Measurements from ENCODE around the gene IGLL1.
"Not testable (repeated sequence)": the region's sequence is repeated elsewhere in the genome, so short reads cannot be mapped to it uniquely, and the experiment has no call there.

IGLL1 gene

GRCh38 chr22:23564276-23564675, 15.8 kb downstream of the IGLL1 start:
- no peaks in the 10 kb centered on the region for H3K36me3 ChIP-seq (ENCODE audit: low read length)
- H3K9ac ChIP-seq (ENCODE audit: low read length), result no peak overlapping the region
- H3K4me2 ChIP-seq (ENCODE audit: low read depth, low read length, poor library complexity, severe bottlenecking), result no peak overlapping the region
- no peaks in the 10 kb centered on the region for H3K79me2 ChIP-seq (ENCODE audit: insufficient read depth, low read length)
- H3F3A ChIP-seq (ENCODE audit: insufficient read depth), result no peaks in the 10 kb centered on the region
- no peaks in the 10 kb centered on the region for H4K20me1 ChIP-seq (ENCODE audit: low read depth, low read length)
- no peaks in the 10 kb centered on the region for H3K9me3 ChIP-seq (ENCODE audit: insufficient read depth, low read length)
- no peaks in the 10 kb centered on the region for H3K27me3 ChIP-seq (ENCODE audit: low read length)
- H2AFZ ChIP-seq (ENCODE audit: low read depth, low read length, severe bottlenecking), result no peak overlapping the region
- no peak overlapping the region for H3K27ac ChIP-seq (ENCODE audit: low read depth, low read length)
- TF ChIP-seq CTCF (IDR thresholded peaks at IDR 0.05; ENCODE audit: insufficient read depth, low read length, poor library complexity, severe bottlenecking) (no peak), EZH2phosphoT487 (conservative IDR thresholded peaks at IDR 0.05; ENCODE audit: low read length) (no peak)
- H3K4me3 ChIP-seq (ENCODE audit: insufficient read depth, low read length, poor library complexity, severe bottlenecking), result no peak overlapping the region
- H3K9me2 ChIP-seq (replicated peaks; ENCODE audit: insufficient read depth, low read length), result no peaks in the 10 kb centered on the region

GRCh38 chr22:23563111-23563510, 17.0 kb downstream of the IGLL1 start:
- TF ChIP-seq EZH2phosphoT487 (conservative IDR thresholded peaks at IDR 0.05; ENCODE audit: low read length) (no peak), CTCF (IDR thresholded peaks at IDR 0.05; ENCODE audit: insufficient read depth, low read length, poor library complexity, severe bottlenecking) (no peak)
- Histone ChIP-seq H3K27ac (ENCODE audit: low read depth, low read length) (no peak overlapping the region), H3K4me3 (ENCODE audit: insufficient read depth, low read length, poor library complexity, severe bottlenecking) (no peak overlapping the region), H3K79me2 (ENCODE audit: insufficient read depth, low read length) (no peaks in the 10 kb centered on the region), H3K9ac (ENCODE audit: low read length) (no peak overlapping the region), H3K9me3 (ENCODE audit: insufficient read depth, low read length) (no peaks in the 10 kb centered on the region), H3K4me2 (ENCODE audit: low read depth, low read length, poor library complexity, severe bottlenecking) (no peak overlapping the region), H2AFZ (ENCODE audit: low read depth, low read length, severe bottlenecking) (no peak overlapping the region), H4K20me1 (ENCODE audit: low read depth, low read length) (no peaks in the 10 kb centered on the region), H3K9me2 (replicated peaks; ENCODE audit: insufficient read depth, low read length) (no peaks in the 10 kb centered on the region), H3K36me3 (ENCODE audit: low read length) (no peaks in the 10 kb centered on the region), H3K27me3 (ENCODE audit: low read length) (no peaks in the 10 kb centered on the region), H3F3A (ENCODE audit: insufficient read depth) (no peaks in the 10 kb centered on the region)

- H2AFZ ChIP-seq (ENCODE audit: low read depth, low read length, severe bottlenecking), result no peak overlapping the region
- no peak overlapping the region for H3K4me2 ChIP-seq (ENCODE audit: low read depth, low read length, poor library complexity, severe bottlenecking)
- no peaks in the 10 kb centered on the region for H3K36me3 ChIP-seq (ENCODE audit: low read length)
These were observed 17.9 kb downstream of the IGLL1 start for GRCh38 chr22:23562186-23562585.

GRCh38 chr22:23561025-23561510, 19.0 kb downstream of the IGLL1 start:
- not testable (repeated sequence) for H3K4me3 ChIP-seq (ENCODE audit: insufficient read depth, low read length, poor library complexity, severe bottlenecking); H2AFZ ChIP-seq (ENCODE audit: low read depth, low read length, severe bottlenecking); H3K9me2 ChIP-seq (replicated peaks; ENCODE audit: insufficient read depth, low read length); H3K27ac ChIP-seq (ENCODE audit: low read depth, low read length); H3K27me3 ChIP-seq (ENCODE audit: low read length); H3K9ac ChIP-seq (ENCODE audit: low read length); H3K79me2 ChIP-seq (ENCODE audit: insufficient read depth, low read length); H3F3A ChIP-seq (ENCODE audit: insufficient read depth); H4K20me1 ChIP-seq (ENCODE audit: low read depth, low read length); H3K36me3 ChIP-seq (ENCODE audit: low read length); H3K4me2 ChIP-seq (ENCODE audit: low read depth, low read length, poor library complexity, severe bottlenecking); H3K9me3 ChIP-seq (ENCODE audit: insufficient read depth, low read length)

More at GRCh38 chr22:23562186-23562585, 17.9 kb downstream of the IGLL1 start:
- no peaks in the 10 kb centered on the region for H3K27me3 ChIP-seq (ENCODE audit: low read length)
- no peaks in the 10 kb centered on the region for H3K79me2 ChIP-seq (ENCODE audit: insufficient read depth, low read length)
- no peak overlapping the region for H3K9ac ChIP-seq (ENCODE audit: low read length)
- no peak overlapping the region for H3K4me3 ChIP-seq (ENCODE audit: insufficient read depth, low read length, poor library complexity, severe bottlenecking)
- no peaks in the 10 kb centered on the region for H3F3A ChIP-seq (ENCODE audit: insufficient read depth)
- H4K20me1 ChIP-seq (ENCODE audit: low read depth, low read length), result no peaks in the 10 kb centered on the region
- no peak overlapping the region for H3K27ac ChIP-seq (ENCODE audit: low read depth, low read length)
- no peaks in the 10 kb centered on the region for H3K9me2 ChIP-seq (replicated peaks; ENCODE audit: insufficient read depth, low read length)
- H3K9me3 ChIP-seq (ENCODE audit: insufficient read depth, low read length), result no peaks in the 10 kb centered on the region
- TF ChIP-seq EZH2phosphoT487 (conservative IDR thresholded peaks at IDR 0.05; ENCODE audit: low read length) (no peak), CTCF (IDR thresholded peaks at IDR 0.05; ENCODE audit: insufficient read depth, low read length, poor library complexity, severe bottlenecking) (no peak)

GRCh38 chr22:23560215-23560614, 19.9 kb downstream of the IGLL1 start:
- not testable (repeated sequence) for H3K4me3 ChIP-seq (ENCODE audit: insufficient read depth, low read length, poor library complexity, severe bottlenecking); H3K36me3 ChIP-seq (ENCODE audit: low read length); H3K27me3 ChIP-seq (ENCODE audit: low read length); H3F3A ChIP-seq (ENCODE audit: insufficient read depth); H3K9ac ChIP-seq (ENCODE audit: low read length); H4K20me1 ChIP-seq (ENCODE audit: low read depth, low read length); H2AFZ ChIP-seq (ENCODE audit: low read depth, low read length, severe bottlenecking); H3K27ac ChIP-seq (ENCODE audit: low read depth, low read length); H3K9me2 ChIP-seq (replicated peaks; ENCODE audit: insufficient read depth, low read length); H3K4me2 ChIP-seq (ENCODE audit: low read depth, low read length, poor library complexity, severe bottlenecking); H3K79me2 ChIP-seq (ENCODE audit: insufficient read depth, low read length); H3K9me3 ChIP-seq (ENCODE audit: insufficient read depth, low read length)
